Sigmoid colon (tissue), 4 donors: Measurements from ENCODE around the gene NCCRP1.
"Not testable (repeated sequence)": the region's sequence is repeated elsewhere in the genome, so short reads cannot be mapped to it uniquely, and the experiment has no call there.

ENCODE experiments used
- EP300 ChIP-seq, 4 donors: sonication (generic); formaldehyde crosslinking; IDR thresholded peaks; one replicate each; pipeline ENCODE4 v1.6.1; 2017; ENCODE audit warnings: antibody characterized with exemption in 4 of 4
- TF ChIP-seq, protein P1 (sequence below), 4 experiments: fragments of 450-650 bp in 3 of 4; fragments of 200-600 bp in 1 of 4; IDR thresholded peaks; one replicate each; pipeline ENCODE4 v1.5.1; 2016 to 2019; ENCODE audit warnings: antibody characterized with exemption in 4 of 4, mild to moderate bottlenecking in 3 of 4, moderate library complexity in 2 of 4

DNA sequence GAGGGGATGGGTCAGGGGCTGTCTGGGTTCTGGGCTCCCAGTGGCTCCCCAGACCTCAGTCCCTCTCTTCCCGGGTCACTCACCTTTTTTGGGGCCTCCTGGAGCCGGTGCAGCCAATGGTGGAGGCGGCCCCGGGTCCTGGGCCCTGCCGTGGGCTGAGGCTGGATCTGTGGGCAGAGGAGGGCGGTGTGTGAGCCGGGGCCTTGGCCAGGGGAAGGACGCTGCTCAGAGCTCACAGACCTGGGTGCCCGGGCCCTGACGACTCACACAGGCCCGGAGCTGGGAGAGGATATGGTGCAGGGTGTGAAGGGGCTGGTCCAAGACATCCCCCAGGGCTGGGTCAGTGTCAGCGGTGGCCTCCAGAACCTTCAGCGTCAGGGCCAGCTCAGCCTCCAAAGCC, 47.0 kb downstream of the NCCRP1 start:
- TF ChIP-seq, protein P1, sequence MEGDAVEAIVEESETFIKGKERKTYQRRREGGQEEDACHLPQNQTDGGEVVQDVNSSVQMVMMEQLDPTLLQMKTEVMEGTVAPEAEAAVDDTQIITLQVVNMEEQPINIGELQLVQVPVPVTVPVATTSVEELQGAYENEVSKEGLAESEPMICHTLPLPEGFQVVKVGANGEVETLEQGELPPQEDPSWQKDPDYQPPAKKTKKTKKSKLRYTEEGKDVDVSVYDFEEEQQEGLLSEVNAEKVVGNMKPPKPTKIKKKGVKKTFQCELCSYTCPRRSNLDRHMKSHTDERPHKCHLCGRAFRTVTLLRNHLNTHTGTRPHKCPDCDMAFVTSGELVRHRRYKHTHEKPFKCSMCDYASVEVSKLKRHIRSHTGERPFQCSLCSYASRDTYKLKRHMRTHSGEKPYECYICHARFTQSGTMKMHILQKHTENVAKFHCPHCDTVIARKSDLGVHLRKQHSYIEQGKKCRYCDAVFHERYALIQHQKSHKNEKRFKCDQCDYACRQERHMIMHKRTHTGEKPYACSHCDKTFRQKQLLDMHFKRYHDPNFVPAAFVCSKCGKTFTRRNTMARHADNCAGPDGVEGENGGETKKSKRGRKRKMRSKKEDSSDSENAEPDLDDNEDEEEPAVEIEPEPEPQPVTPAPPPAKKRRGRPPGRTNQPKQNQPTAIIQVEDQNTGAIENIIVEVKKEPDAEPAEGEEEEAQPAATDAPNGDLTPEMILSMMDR (IDR thresholded peaks at IDR 0.05): not testable (repeated sequence)
- TF ChIP-seq EP300 (IDR thresholded peaks at IDR 0.05): not testable (repeated sequence)
